ENCODE measurements around the gene GAS2.
A peak's percentile ranks its signal among the peaks of the same experiment; 100 is the strongest.

The GAS2 gene

GRCh38 chr11:22830082-22830414 lies 163.6 kb downstream of the GAS2 start:
- H3K27ac ChIP-seq, result no peak overlapping the region

GRCh38 chr11:22832315-22833015 lies 166.1 kb downstream of the GAS2 start:
- TF ChIP-seq, protein P1, sequence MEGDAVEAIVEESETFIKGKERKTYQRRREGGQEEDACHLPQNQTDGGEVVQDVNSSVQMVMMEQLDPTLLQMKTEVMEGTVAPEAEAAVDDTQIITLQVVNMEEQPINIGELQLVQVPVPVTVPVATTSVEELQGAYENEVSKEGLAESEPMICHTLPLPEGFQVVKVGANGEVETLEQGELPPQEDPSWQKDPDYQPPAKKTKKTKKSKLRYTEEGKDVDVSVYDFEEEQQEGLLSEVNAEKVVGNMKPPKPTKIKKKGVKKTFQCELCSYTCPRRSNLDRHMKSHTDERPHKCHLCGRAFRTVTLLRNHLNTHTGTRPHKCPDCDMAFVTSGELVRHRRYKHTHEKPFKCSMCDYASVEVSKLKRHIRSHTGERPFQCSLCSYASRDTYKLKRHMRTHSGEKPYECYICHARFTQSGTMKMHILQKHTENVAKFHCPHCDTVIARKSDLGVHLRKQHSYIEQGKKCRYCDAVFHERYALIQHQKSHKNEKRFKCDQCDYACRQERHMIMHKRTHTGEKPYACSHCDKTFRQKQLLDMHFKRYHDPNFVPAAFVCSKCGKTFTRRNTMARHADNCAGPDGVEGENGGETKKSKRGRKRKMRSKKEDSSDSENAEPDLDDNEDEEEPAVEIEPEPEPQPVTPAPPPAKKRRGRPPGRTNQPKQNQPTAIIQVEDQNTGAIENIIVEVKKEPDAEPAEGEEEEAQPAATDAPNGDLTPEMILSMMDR (IDR thresholded peaks at IDR 0.05; ENCODE audit: low read depth, low read length, missing control alignments), result no peak
- no peak overlapping the region for H3K4me3 ChIP-seq (ENCODE audit: low read depth, low read length)
- no peaks in the 10 kb centered on the region for H3K36me3 ChIP-seq (replicated peaks)
- H3K27ac ChIP-seq, result no peak overlapping the region
- H3K27me3 ChIP-seq (replicated peaks), result no peaks in the 10 kb centered on the region
- DNase-seq, result peak; percentile 59
- in situ Hi-C loops (cut with HindIII; ENCODE audit: low pct_ligation_motif_present, low sequenced_read_pairs), result no loop called here

More at GRCh38 chr11:22830082-22830414, 163.6 kb downstream of the GAS2 start:
- Histone ChIP-seq H3K36me3 (replicated peaks) (no peaks in the 10 kb centered on the region), H3K27me3 (replicated peaks) (no peaks in the 10 kb centered on the region), H3K4me3 (ENCODE audit: low read depth, low read length) (peak overlapping the region; percentile 93)
- TF ChIP-seq, protein P1 (IDR thresholded peaks at IDR 0.05; ENCODE audit: low read depth, low read length, missing control alignments), result no peak
- in situ Hi-C loops (cut with HindIII; ENCODE audit: low pct_ligation_motif_present, low sequenced_read_pairs), result no loop called here
- no peak for DNase-seq

- in situ Hi-C loops (cut with HindIII; ENCODE audit: low pct_ligation_motif_present, low sequenced_read_pairs), result no loop called here
- TF ChIP-seq, protein P1 (IDR thresholded peaks at IDR 0.05; ENCODE audit: low read depth, low read length, missing control alignments), result no peak
- no peaks in the 10 kb centered on the region for H3K27me3 ChIP-seq (replicated peaks)
- no peak overlapping the region for H3K4me3 ChIP-seq (ENCODE audit: low read depth, low read length)
- DNase-seq, result no peak
- no peaks in the 10 kb centered on the region for H3K36me3 ChIP-seq (replicated peaks)
- no peak overlapping the region for H3K27ac ChIP-seq
Observed at GRCh38 chr11:22846726-22847125, 180.3 kb downstream of the GAS2 start.

DNA sequence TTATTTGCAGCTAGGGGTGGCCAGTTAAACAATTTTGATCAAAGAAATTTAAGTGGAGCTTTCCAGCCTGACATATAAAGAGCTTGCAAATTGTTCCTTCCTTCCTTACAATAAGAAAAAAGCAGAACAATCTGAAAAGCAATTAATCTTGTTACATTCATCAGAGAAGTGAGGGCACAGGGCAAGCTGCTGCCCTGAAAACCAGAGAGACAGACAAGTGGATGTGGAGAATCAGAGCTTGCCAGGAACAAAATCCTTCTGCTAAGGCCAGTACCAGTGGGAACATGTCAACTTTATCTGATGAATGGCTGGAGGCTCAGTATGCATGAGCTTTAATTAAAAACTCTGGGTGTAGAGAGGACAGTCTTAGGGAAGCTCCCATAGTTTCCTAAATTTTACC lies 185.1 kb downstream of the GAS2 start:
- Histone ChIP-seq H3K27me3 (replicated peaks) (no peaks in the 10 kb centered on the region), H3K27ac (no peak overlapping the region), H3K36me3 (replicated peaks) (no peaks in the 10 kb centered on the region), H3K4me3 (ENCODE audit: low read depth, low read length) (no peak overlapping the region)
- DNase-seq, result no peak
- TF ChIP-seq, protein P1 (IDR thresholded peaks at IDR 0.05; ENCODE audit: low read depth, low read length, missing control alignments), result no peak
- in situ Hi-C loops (cut with HindIII; ENCODE audit: low pct_ligation_motif_present, low sequenced_read_pairs), result no loop called here

GRCh38 chr11:22859756-22860155 lies 193.3 kb downstream of the GAS2 start:
- Histone ChIP-seq H3K27ac (no peak overlapping the region), H3K36me3 (replicated peaks) (no peaks in the 10 kb centered on the region), H3K27me3 (replicated peaks) (no peaks in the 10 kb centered on the region), H3K4me3 (ENCODE audit: low read depth, low read length) (no peak overlapping the region)
- TF ChIP-seq, protein P1 (IDR thresholded peaks at IDR 0.05; ENCODE audit: low read depth, low read length, missing control alignments), result no peak
- in situ Hi-C loops (cut with HindIII; ENCODE audit: low pct_ligation_motif_present, low sequenced_read_pairs), result no loop called here
- no peak for DNase-seq

DNA sequence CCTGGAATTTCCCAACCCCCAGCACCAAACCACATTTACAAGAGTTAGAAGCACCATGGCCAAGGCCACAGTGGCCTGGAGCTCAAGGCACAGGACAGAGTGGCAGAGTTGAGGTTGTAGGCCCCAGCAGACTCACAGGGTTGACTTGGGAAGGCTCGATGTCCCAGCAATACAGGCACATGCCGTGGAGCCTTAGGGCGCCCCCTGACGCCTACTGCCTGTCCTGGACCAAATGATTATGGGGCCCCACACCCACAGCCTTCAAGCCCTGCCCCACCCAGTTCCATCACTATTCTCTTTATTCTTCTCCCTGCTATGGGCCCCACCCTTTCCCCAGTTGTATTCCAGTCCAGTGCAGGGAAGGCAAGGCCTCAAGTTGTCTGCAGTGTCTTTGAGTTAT lies 193.8 kb downstream of the GAS2 start, which contains the start of gene CCDC179:
Gene CCDC179, minus strand, starts transcription at position 234 of the 400 bp plus-strand sequence. Its CDS starts 53 bp downstream, at position 181.
- DNase-seq, result no peak
- in situ Hi-C loops (cut with HindIII; ENCODE audit: low pct_ligation_motif_present, low sequenced_read_pairs), result no loop called here

More for the DNA sequence above, 193.8 kb downstream of the GAS2 start, which contains the start of gene CCDC179:
- TF ChIP-seq, protein P1 (IDR thresholded peaks at IDR 0.05; ENCODE audit: low read depth, low read length, missing control alignments), result no peak
- H3K27ac ChIP-seq, result no peak within 1 kb of the TSS
- H3K36me3 ChIP-seq (replicated peaks), result no peaks in the 10 kb centered on the region
- H3K27me3 ChIP-seq (replicated peaks), result no peaks in the 10 kb centered on the region
- H3K4me3 ChIP-seq (ENCODE audit: low read depth, low read length), result no peak within 1 kb of the TSS

All from brain microvascular endothelial cell (primary cell).